ENCODE data around the gene FAHD2A. TPM values are rescaled to one million over a fixed set of nuclear protein-coding genes. Genes with fewer than 3 reads are reported as not detected.
"Not testable (repeated sequence)": the region's sequence is repeated elsewhere in the genome, so short reads cannot be mapped to it uniquely, and the experiment has no call there.

Gene FAHD2A
- total RNA-seq, 1 experiment from 2014 or later = 35.5 TPM

- not testable (repeated sequence) for DNase-seq (ENCODE audit: extremely low read depth, low read depth)
Measured at GRCh38 chr2:95433373-95433772, 30.9 kb downstream of the FAHD2A start.

GRCh38 chr2:95433973-95434372, 31.5 kb downstream of the FAHD2A start:
- DNase-seq (ENCODE audit: extremely low read depth, low read depth) = not testable (repeated sequence)

- not testable (repeated sequence) for DNase-seq (ENCODE audit: extremely low read depth, low read depth)
Measured at GRCh38 chr2:95434507-95435076, 32.1 kb downstream of the FAHD2A start.

GRCh38 chr2:95435162-95435871, 32.8 kb downstream of the FAHD2A start:
- DNase-seq (ENCODE audit: extremely low read depth, low read depth) = not testable (repeated sequence)

- DNase-seq (ENCODE audit: extremely low read depth, low read depth) = not testable (repeated sequence)
Measured at GRCh38 chr2:95435872-95436209, 33.3 kb downstream of the FAHD2A start.

- DNase-seq (ENCODE audit: extremely low read depth, low read depth) = not testable (repeated sequence)
Measured at GRCh38 chr2:95442474-95443099, 40.1 kb downstream of the FAHD2A start.

GRCh38 chr2:95445317-95445716, 42.8 kb downstream of the FAHD2A start:
- not testable (repeated sequence) for DNase-seq (ENCODE audit: extremely low read depth, low read depth)

GRCh38 chr2:95463292-95463691, 60.8 kb downstream of the FAHD2A start:
- not testable (repeated sequence) for DNase-seq (ENCODE audit: extremely low read depth, low read depth)

Small RNA genes lying within 50 kb of the gene (small RNA-seq; reads per million reads assigned to genes)
- gene AC133104.2 = 0 reads per million in 2 experiments

Other genes starting within 250 kb of the FAHD2A start
- gene ZNF514, start 242.9 kb upstream of the FAHD2A start, total RNA-seq (2014; rRNA removed; shearing (Covaris generic)) = 7.0 and 10.3 TPM in 2 replicates
- gene ZNF2, start 236.9 kb upstream of the FAHD2A start, total RNA-seq (2014; rRNA removed; shearing (Covaris generic)) = 6.5 and 7.6 TPM in 2 replicates
- gene ZNF892, start 195.2 kb upstream of the FAHD2A start, total RNA-seq (2014; rRNA removed; shearing (Covaris generic)) = 1.3 and 2.0 TPM in 2 replicates
- gene PROM2, start 128.3 kb upstream of the FAHD2A start, total RNA-seq (2014; rRNA removed; shearing (Covaris generic)) = 0.06 and 0.15 TPM in 2 replicates
- 3.8 and 4.5 TPM in 2 replicates for gene KCNIP3, start 105.4 kb upstream of the FAHD2A start, total RNA-seq (2014; rRNA removed; shearing (Covaris generic))
- 0.25 TPM in 1 of 2 replicates, not detected in the other for gene TRIM43B, start 82.0 kb downstream of the FAHD2A start, total RNA-seq (2014; rRNA removed; shearing (Covaris generic))
- 0.07 TPM in 1 of 2 replicates, not detected in the other for gene TRIM43, start 189.3 kb downstream of the FAHD2A start, total RNA-seq (2014; rRNA removed; shearing (Covaris generic))